NB4 (cell line): ENCODE data around the gene SSMEM1.
"Not testable (repeated sequence)": the region's sequence is repeated elsewhere in the genome, so short reads cannot be mapped to it uniquely, and the experiment has no call there.

Experiments
- CTCF ChIP-seq: IDR thresholded peaks from one replicate; pipeline ENCODE4 v1.5.1; 2012; ENCODE audit warnings: low read depth, low read length
- MAX ChIP-seq: IDR thresholded peaks from 2 replicates; pipeline ENCODE4 v1.6.1; 2011; ENCODE audit warnings: low read depth, low read length
- MYC ChIP-seq: IDR thresholded peaks from 2 replicates; pipeline ENCODE4 v1.6.1; 2011; ENCODE audit warnings: low read depth, low read length
- POLR2A ChIP-seq: IDR thresholded peaks from 2 replicates; pipeline ENCODE4 v1.6.1; 2011; ENCODE audit warnings: mild to moderate bottlenecking; ENCODE audit not compliant: insufficient read length; ENCODE audit errors: extremely low read depth

DNA sequence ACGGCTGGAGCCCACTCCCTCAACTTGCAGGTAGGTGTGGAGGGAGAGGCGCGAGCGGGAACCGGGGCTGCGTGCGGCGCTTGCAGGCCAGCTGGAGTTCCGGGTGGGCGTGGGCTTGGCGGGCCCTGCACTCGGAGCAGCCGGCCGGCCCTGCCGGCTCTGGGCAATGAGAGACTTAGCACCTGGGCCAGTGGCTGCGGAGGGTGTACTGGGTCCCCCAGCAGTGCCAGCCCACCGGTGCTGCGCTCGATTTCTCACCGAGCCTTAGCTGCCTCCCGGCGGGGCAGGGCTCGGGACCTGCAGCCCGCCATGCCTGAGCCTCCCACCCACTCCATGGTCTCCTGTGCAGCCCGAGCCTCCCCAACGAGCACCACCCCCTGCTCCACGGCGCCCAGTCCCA lies 22.3 kb downstream of the SSMEM1 start:
- not testable (repeated sequence) for TF ChIP-seq CTCF, MAX, POLR2A, MYC
